A549 (cell line): ENCODE results near the gene CTIF. TPM values are rescaled to one million over a fixed set of nuclear protein-coding genes. Genes with fewer than 3 reads are reported as not detected.

Experiments used
- ATAC-seq, 2 experiments: fragments of 200-7000 bp in 1 of 2; fragments of >200 bp in 1 of 2; cut with Nextera tagmentation in 1 of 2; cut with Tn5 transposase in 1 of 2; 3 replicates each; pipeline versions ENCODE4 v1.8.0 to v1.9.1; 2018 to 2020; ENCODE audit warnings: mild to moderate bottlenecking in 1 of 2, moderate library complexity in 1 of 2
- CTCF ChIA-PET: fragments of 300-600 bp; sonication (Branson Sonifier 250); formaldehyde crosslinking; extraction: SDS; loops from one replicate; lab custom pipeline; 2021; ENCODE audit warnings: antibody characterized with exemption, inconsistent platforms; lab: Yijun Ruan, JAX
- POLR2A ChIA-PET: fragments of 350-600 bp; formaldehyde crosslinking; extraction: SDS; loops from one replicate; lab custom pipeline; 2021; ENCODE audit warnings: antibody characterized with exemption, inconsistent platforms; lab: Yijun Ruan, JAX
- DNase-seq, 2 experiments: peaks; one replicate each; pipeline versions ENCODE4 v3.0.0 to v3.0.0-alpha.2; 2011 to 2016; ENCODE audit warnings: low read depth in 1 of 2, low spot score in 1 of 2
- FAIRE-seq: peaks from 2 replicates; lab custom pipeline; 2011; peaks lifted over from hg19 to GRCh38; lab: Jason Lieb, UNC
- H3K27ac ChIP-seq, 2 experiments: fragments of >200 bp; sonication (Bioruptor Twin); formaldehyde crosslinking; 3 replicates each; pipeline ENCODE4 v1.5.1; 2016 to 2017
- H3K4me1 ChIP-seq: fragments of >200 bp; sonication (Bioruptor Twin); formaldehyde crosslinking; 3 replicates; pipeline ENCODE4 v1.6.1; 2016
- H3K4me2 ChIP-seq: fragments of >200 bp; sonication (Bioruptor Twin); formaldehyde crosslinking; 3 replicates; pipeline ENCODE4 v1.6.1; 2016
- H3K4me3 ChIP-seq: fragments of >200 bp; sonication (Bioruptor Twin); formaldehyde crosslinking; 3 replicates; pipeline ENCODE4 v1.5.1; 2016
- H3K9me3 ChIP-seq: fragments of >200 bp; sonication (Bioruptor Twin); formaldehyde crosslinking; 3 replicates; pipeline ENCODE4 v1.6.1; 2016
- BCL3 ChIP-seq: fragments of >200 bp; sonication (Bioruptor Twin); formaldehyde crosslinking; IDR thresholded peaks from 3 replicates; pipeline ENCODE4 v1.6.1; 2016
- BHLHE40 ChIP-seq: IDR thresholded peaks from 2 replicates; pipeline ENCODE4 v1.6.1; 2012; ENCODE audit warnings: low read depth, low read length, inconsistent platforms
- CBX8 ChIP-seq: fragments of 200-600 bp; sonication (generic); IDR thresholded peaks from 2 replicates; pipeline ENCODE4 v1.6.1; 2016
- CTCF ChIP-seq: fragments of >200 bp; sonication (Bioruptor Twin); formaldehyde crosslinking; IDR thresholded peaks from 3 replicates; pipeline ENCODE4 v1.5.1; 2016
- EHF ChIP-seq: fragments of 250-450 bp; sonication (Bioruptor Pico); IDR thresholded peaks from 2 replicates; pipeline ENCODE4 v1.5.0; 2020; ENCODE audit warnings: mild to moderate bottlenecking
- ESRRA ChIP-seq: fragments of 150-350 bp; IDR thresholded peaks from 2 replicates; pipeline ENCODE4 v1.6.1; 2014; ENCODE audit warnings: mild to moderate bottlenecking, low read length, borderline replicate concordance
- HEYL ChIP-seq: fragments of 250-450 bp; sonication (Bioruptor Pico); IDR thresholded peaks from 2 replicates; pipeline ENCODE4 v1.8.0; 2021; ENCODE audit warnings: mild to moderate bottlenecking, moderate library complexity
- HOXA7 ChIP-seq: fragments of 250-450 bp; sonication (Bioruptor Pico); IDR thresholded peaks from 2 replicates; pipeline ENCODE4 v1.5.0; 2020; ENCODE audit warnings: mild to moderate bottlenecking, moderate library complexity
- HOXB5 ChIP-seq: fragments of 250-450 bp; sonication (Bioruptor Pico); IDR thresholded peaks from 2 replicates; pipeline ENCODE4 v1.5.0; 2020; ENCODE audit warnings: mild to moderate bottlenecking, moderate library complexity
- JUN ChIP-seq, 2 experiments: fragments of >200 bp; sonication (Bioruptor Twin); formaldehyde crosslinking; IDR thresholded peaks; 2 replicates in 1 of 2; 3 replicates in 1 of 2; pipeline ENCODE4 v1.6.1; 2016 to 2017
- MAX ChIP-seq: IDR thresholded peaks from 2 replicates; pipeline ENCODE4 v1.6.1; 2012
- POLR2A ChIP-seq: IDR thresholded peaks from 2 replicates; pipeline ENCODE4 v1.6.1; 2012; ENCODE audit warnings: mild to moderate bottlenecking, low read length
- RARB ChIP-seq: fragments of 250-450 bp; sonication (Bioruptor Pico); IDR thresholded peaks from 2 replicates; pipeline ENCODE4 v1.8.0; 2021; ENCODE audit warnings: mild to moderate bottlenecking, moderate library complexity
- RFX5 ChIP-seq: fragments of 450-650 bp; IDR thresholded peaks from 2 replicates; pipeline ENCODE4 v1.7.1; 2014; ENCODE audit warnings: antibody characterized with exemption, mild to moderate bottlenecking, moderate library complexity
- RNF2 ChIP-seq: fragments of 200-600 bp; sonication (generic); IDR thresholded peaks from 2 replicates; pipeline ENCODE4 v1.6.1; 2016; ENCODE audit warnings: low read depth, mild to moderate bottlenecking, antibody characterized with exemption, moderate library complexity, borderline replicate concordance
- SREBF2 ChIP-seq: fragments of 450-650 bp; IDR thresholded peaks from 2 replicates; pipeline ENCODE4 v1.6.1; 2014; ENCODE audit warnings: mild to moderate bottlenecking, moderate library complexity
- ZFP36 ChIP-seq: fragments of 450-650 bp; IDR thresholded peaks from 2 replicates; pipeline ENCODE4 v1.6.1; 2014; ENCODE audit warnings: borderline replicate concordance; ENCODE audit not compliant: partially characterized antibody
- WGBS: methylation state at CpG from one replicate; pipeline ENCODE4 v1.1.6; 2017; ENCODE audit errors: missing lambda C conversion rate; 5-methylcytosine and 5-hydroxymethylcytosine counted together
- polyA plus RNA-seq, 4 experiments: library from polyadenylated mRNA; depleted of rRNA in 3 of 4; stranded (reverse); fragments of >200 nt; fragmentation: RNase III in 1 of 4; extraction: RNeasy Plus Mini Kit Qiagen cat#74134 plus additional on column Dnase treatment in 1 of 4; gene quantifications; 2 replicates in 3 of 4; 3 replicates in 1 of 4; pipeline ENCODE4 v1.2.3, GENCODE V29; 2011 to 2017
- TF ChIP-seq, protein P1 (sequence below): IDR thresholded peaks from 2 replicates; pipeline ENCODE4 v1.6.1; 2012
- TF ChIP-seq, protein P2 (sequence below): fragments of 150-350 bp; IDR thresholded peaks from 2 replicates; pipeline ENCODE4 v1.6.1; 2014; ENCODE audit warnings: low read depth, mild to moderate bottlenecking, low read length
- TF ChIP-seq, protein P3 (sequence below): fragments of 200-600 bp; sonication (generic); IDR thresholded peaks from 2 replicates; pipeline ENCODE4 v1.6.1; 2016; ENCODE audit warnings: antibody characterized with exemption, mild to moderate bottlenecking, moderate library complexity
- TF ChIP-seq, protein P4 (sequence below): fragments of >200 bp; sonication (Bioruptor Twin); formaldehyde crosslinking; IDR thresholded peaks from 2 replicates; pipeline ENCODE4 v1.6.1; 2016

The CTIF gene
- polyA plus RNA-seq, 2 of the 4 experiments (the other 2 are of a cell fraction), result 17.0 to 24.7 TPM

GRCh38 chr18:48800466-48800865, 261.6 kb downstream of the CTIF start:
- no peak for FAIRE-seq
- Histone ChIP-seq H3K9me3 (no peaks in the 10 kb centered on the region), H3K27ac (no peak overlapping the region), H3K4me2 (no peak overlapping the region), H3K4me1 (no peaks in the 10 kb centered on the region), H3K4me3 (no peak overlapping the region)
- WGBS, result 97% methylated on average over 6 of the region's 6 CpGs
- ChIA-PET CTCF (no interaction called here), POLR2A (no interaction called here)
- ATAC-seq, result no peak
- TF ChIP-seq, protein P1, sequence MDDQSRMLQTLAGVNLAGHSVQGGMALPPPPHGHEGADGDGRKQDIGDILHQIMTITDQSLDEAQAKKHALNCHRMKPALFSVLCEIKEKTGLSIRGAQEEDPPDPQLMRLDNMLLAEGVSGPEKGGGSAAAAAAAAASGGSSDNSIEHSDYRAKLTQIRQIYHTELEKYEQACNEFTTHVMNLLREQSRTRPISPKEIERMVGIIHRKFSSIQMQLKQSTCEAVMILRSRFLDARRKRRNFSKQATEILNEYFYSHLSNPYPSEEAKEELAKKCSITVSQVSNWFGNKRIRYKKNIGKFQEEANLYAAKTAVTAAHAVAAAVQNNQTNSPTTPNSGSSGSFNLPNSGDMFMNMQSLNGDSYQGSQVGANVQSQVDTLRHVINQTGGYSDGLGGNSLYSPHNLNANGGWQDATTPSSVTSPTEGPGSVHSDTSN, result no peak
- TF ChIP-seq RFX5, result no peak
- TF ChIP-seq HOXA7, result no peak
- no peak for TF ChIP-seq EHF (CRISPR knock-in tag)
- TF ChIP-seq CTCF, result no peak
- no peak for TF ChIP-seq BHLHE40
- TF ChIP-seq MAX, result no peak
- TF ChIP-seq RARB (CRISPR knock-in tag), result no peak
- TF ChIP-seq SREBF2, result no peak
- TF ChIP-seq POLR2A, result no peak
- TF ChIP-seq, protein P2, sequence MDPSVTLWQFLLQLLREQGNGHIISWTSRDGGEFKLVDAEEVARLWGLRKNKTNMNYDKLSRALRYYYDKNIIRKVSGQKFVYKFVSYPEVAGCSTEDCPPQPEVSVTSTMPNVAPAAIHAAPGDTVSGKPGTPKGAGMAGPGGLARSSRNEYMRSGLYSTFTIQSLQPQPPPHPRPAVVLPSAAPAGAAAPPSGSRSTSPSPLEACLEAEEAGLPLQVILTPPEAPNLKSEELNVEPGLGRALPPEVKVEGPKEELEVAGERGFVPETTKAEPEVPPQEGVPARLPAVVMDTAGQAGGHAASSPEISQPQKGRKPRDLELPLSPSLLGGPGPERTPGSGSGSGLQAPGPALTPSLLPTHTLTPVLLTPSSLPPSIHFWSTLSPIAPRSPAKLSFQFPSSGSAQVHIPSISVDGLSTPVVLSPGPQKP, result no peak
- TF ChIP-seq, protein P3, sequence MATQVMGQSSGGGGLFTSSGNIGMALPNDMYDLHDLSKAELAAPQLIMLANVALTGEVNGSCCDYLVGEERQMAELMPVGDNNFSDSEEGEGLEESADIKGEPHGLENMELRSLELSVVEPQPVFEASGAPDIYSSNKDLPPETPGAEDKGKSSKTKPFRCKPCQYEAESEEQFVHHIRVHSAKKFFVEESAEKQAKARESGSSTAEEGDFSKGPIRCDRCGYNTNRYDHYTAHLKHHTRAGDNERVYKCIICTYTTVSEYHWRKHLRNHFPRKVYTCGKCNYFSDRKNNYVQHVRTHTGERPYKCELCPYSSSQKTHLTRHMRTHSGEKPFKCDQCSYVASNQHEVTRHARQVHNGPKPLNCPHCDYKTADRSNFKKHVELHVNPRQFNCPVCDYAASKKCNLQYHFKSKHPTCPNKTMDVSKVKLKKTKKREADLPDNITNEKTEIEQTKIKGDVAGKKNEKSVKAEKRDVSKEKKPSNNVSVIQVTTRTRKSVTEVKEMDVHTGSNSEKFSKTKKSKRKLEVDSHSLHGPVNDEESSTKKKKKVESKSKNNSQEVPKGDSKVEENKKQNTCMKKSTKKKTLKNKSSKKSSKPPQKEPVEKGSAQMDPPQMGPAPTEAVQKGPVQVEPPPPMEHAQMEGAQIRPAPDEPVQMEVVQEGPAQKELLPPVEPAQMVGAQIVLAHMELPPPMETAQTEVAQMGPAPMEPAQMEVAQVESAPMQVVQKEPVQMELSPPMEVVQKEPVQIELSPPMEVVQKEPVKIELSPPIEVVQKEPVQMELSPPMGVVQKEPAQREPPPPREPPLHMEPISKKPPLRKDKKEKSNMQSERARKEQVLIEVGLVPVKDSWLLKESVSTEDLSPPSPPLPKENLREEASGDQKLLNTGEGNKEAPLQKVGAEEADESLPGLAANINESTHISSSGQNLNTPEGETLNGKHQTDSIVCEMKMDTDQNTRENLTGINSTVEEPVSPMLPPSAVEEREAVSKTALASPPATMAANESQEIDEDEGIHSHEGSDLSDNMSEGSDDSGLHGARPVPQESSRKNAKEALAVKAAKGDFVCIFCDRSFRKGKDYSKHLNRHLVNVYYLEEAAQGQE, result no peak
- no peak for DNase-seq

DNA sequence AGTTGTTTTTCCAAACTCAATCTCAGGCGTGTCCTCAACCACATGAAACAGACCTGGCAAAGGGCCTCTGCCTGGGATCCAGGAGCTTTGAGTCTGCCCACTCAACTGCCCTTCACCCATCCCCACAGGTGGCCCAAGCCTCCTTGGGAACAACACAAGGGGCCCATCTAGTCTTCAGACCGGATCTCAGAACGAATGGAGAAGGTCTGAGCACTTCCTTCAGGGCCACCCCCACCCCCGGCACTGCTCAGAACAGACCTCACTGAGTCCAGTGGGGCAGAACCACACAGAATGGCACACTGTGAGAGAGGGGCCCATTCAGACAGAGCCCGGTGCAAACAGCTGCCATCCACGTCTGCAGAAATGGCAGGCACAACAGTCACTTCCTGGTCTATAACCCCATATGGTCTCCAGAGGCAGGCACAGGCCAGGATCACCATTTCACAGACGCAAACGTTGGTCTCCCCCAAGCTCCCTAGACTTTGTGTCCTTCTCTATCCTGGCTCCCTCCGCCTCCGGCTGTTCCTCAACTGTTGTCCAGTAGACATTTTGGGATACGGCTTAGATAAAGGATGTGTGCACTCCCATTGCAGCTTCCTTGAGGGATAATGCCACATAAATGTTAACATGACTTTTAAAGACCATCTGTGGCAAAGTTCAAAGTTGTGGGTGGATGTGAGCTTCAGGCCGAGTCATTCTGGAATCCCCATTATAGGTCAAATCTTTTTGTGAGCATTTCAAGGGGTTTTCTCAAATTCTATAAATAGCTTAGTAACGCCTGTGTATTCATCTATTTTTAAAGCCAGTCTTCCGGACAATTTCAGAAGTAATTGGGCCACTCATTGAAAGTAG, 262.3 kb downstream of the CTIF start:
- ATAC-seq (no peak), FAIRE-seq (no peak)
- POLR2A ChIA-PET, result no interaction called here

More for the DNA sequence above, 262.3 kb downstream of the CTIF start:
- H3K9me3 ChIP-seq, result no peaks in the 10 kb centered on the region
- no peak overlapping the region for H3K4me3 ChIP-seq
- no peak overlapping the region for H3K27ac ChIP-seq
- CTCF ChIA-PET, result no interaction called here
- no peak overlapping the region for H3K4me2 ChIP-seq
- no peak for DNase-seq
- H3K4me1 ChIP-seq, result no peaks in the 10 kb centered on the region
- no peak for TF ChIP-seq RARB (CRISPR knock-in tag)
- no peak for TF ChIP-seq HEYL (CRISPR knock-in tag)
- TF ChIP-seq ESRRA, result no peak
- no peak for TF ChIP-seq ZFP36
- no peak for TF ChIP-seq JUN (IDR thresholded peaks at IDR 0.05)
- TF ChIP-seq RNF2, result no peak
- TF ChIP-seq HOXB5, result no peak
- TF ChIP-seq, protein P4, sequence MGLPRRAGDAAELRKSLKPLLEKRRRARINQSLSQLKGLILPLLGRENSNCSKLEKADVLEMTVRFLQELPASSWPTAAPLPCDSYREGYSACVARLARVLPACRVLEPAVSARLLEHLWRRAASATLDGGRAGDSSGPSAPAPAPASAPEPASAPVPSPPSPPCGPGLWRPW, result no peak
- TF ChIP-seq BCL3, result no peak
- TF ChIP-seq, protein P2, result no peak
- no peak for TF ChIP-seq CBX8
- TF ChIP-seq, protein P3, result no peak
- WGBS, result 92% methylated on average over 13 of the region's 14 CpGs
